B cell (primary cell): ENCODE data around the gene ERLIN1. TPM values are rescaled to one million over a fixed set of nuclear protein-coding genes. Genes with fewer than 3 reads are reported as not detected.

Experiments
- ATAC-seq: fragments of 200-7000 bp; cut with Tn5 transposase; one replicate; pipeline ENCODE4 v1.10.0; 2021; ENCODE audit warnings: low read depth, mild to moderate bottlenecking, moderate number of reproducible peaks, moderate library complexity
- CTCF ChIA-PET: fragments of 350-600 bp; sonication (Branson Sonifier 250); formaldehyde crosslinking; loops from one replicate; lab custom pipeline; 2021; ENCODE audit warnings: antibody characterized with exemption, inconsistent platforms; lab: Charles Lee
- POLR2A ChIA-PET: fragments of 350-600 bp; sonication (Branson Sonifier 250); formaldehyde crosslinking; loops from one replicate; lab custom pipeline; 2021; ENCODE audit warnings: antibody characterized with exemption; lab: Charles Lee
- DNase-seq: peaks from one replicate; pipeline ENCODE4 v3.0.0; 2013
- H2AFZ ChIP-seq: 2 replicates; pipeline ENCODE4 v1.6.1; 2012; ENCODE audit warnings: mild to moderate bottlenecking, low read depth, low read length; ENCODE audit not compliant: insufficient read depth, poor library complexity, severe bottlenecking
- H3K27ac ChIP-seq, 2 donors: 1 replicate in 1 of 2; 2 replicates in 1 of 2; pipeline ENCODE4 v1.5.1; 2012 to 2013; ENCODE audit warnings: low read length in 2 of 2, mild to moderate bottlenecking in 2 of 2, moderate library complexity in 1 of 2
- H3K27me3 ChIP-seq, 4 experiments: fragments of 200-600 bp in 1 of 4; sonication (generic) in 1 of 4; replicated peaks in 1 of 4; 1 replicate in 2 of 4; 2 replicates in 2 of 4; pipeline versions ENCODE4 v1.6.1 to v1.7.0; 2013 to 2016; ENCODE audit warnings: low read length in 3 of 4, mild to moderate bottlenecking in 2 of 4, mixed read lengths in 1 of 4, moderate library complexity in 1 of 4; ENCODE audit not compliant: insufficient read depth in 4 of 4, control insufficient read depth in 3 of 4; ENCODE audit errors: control extremely low read depth in 1 of 4
- H3K36me3 ChIP-seq, 2 experiments: replicated peaks in 1 of 2; 1 replicate in 1 of 2; 2 replicates in 1 of 2; pipeline versions ENCODE4 v1.6.1 to v1.7.1; 2013; ENCODE audit warnings: low read length in 1 of 2; ENCODE audit not compliant: insufficient read depth in 2 of 2, control insufficient read depth in 1 of 2; ENCODE audit errors: control extremely low read depth in 1 of 2, extremely low read depth in 1 of 2
- H3K4me1 ChIP-seq, 2 donors: fragments of 200-600 bp in 1 of 2; sonication (generic) in 1 of 2; 1 replicate in 1 of 2; 2 replicates in 1 of 2; pipeline versions ENCODE4 v1.5.1 to v1.6.1; 2013 to 2017; ENCODE audit warnings: low read length in 2 of 2; ENCODE audit not compliant: control insufficient read depth in 2 of 2, insufficient read depth in 2 of 2
- H3K4me2 ChIP-seq: replicated peaks from 2 replicates; pipeline ENCODE3; 2012; ENCODE audit warnings: mild to moderate bottlenecking, low read depth, low read length; ENCODE audit not compliant: poor library complexity, severe bottlenecking
- H3K4me3 ChIP-seq, 5 experiments: fragments of 200-600 bp in 1 of 5; sonication (generic) in 1 of 5; 1 replicate in 3 of 5; 2 replicates in 2 of 5; pipeline versions ENCODE4 v1.5.1 to v1.7.0; 2011 to 2016; ENCODE audit warnings: low read length in 4 of 5, mild to moderate bottlenecking in 4 of 5, low read depth in 2 of 5, control low read depth in 1 of 5, moderate library complexity in 1 of 5; ENCODE audit not compliant: insufficient read depth in 1 of 5; ENCODE audit errors: control extremely low read depth in 1 of 5, extremely low read depth in 1 of 5
- H3K79me2 ChIP-seq: fragments of 200-600 bp; sonication (generic); one replicate; pipeline ENCODE4 v1.6.0; 2016; ENCODE audit warnings: low read length; ENCODE audit not compliant: control insufficient read depth, insufficient read depth
- H3K9ac ChIP-seq: fragments of 200-600 bp; sonication (generic); 2 replicates; pipeline ENCODE4 v1.6.1; 2017; ENCODE audit warnings: mild to moderate bottlenecking, low read length, moderate library complexity
- H3K9me3 ChIP-seq, 3 donors: one replicate each; pipeline versions ENCODE4 v1.6.1 to v1.7.1; 2013; ENCODE audit warnings: low read length in 2 of 3; ENCODE audit not compliant: control insufficient read depth in 2 of 3, insufficient read depth in 1 of 3; ENCODE audit errors: control extremely low read depth in 1 of 3
- H4K20me1 ChIP-seq: 2 replicates; pipeline ENCODE4 v1.6.0; 2012; ENCODE audit warnings: mild to moderate bottlenecking, low read length; ENCODE audit not compliant: insufficient read depth, control insufficient read depth, poor library complexity, severe bottlenecking
- H3K27ac Mint-ChIP-seq: one replicate; pipeline ENCODE4 v1.8.0; 2021; ENCODE audit warnings: mixed read lengths
- H3K27me3 Mint-ChIP-seq: one replicate; pipeline ENCODE4 v1.8.0; 2021; ENCODE audit warnings: mixed read lengths
- H3K4me1 Mint-ChIP-seq: one replicate; pipeline ENCODE4 v1.8.0; 2021; ENCODE audit warnings: mixed read lengths
- H3K4me3 Mint-ChIP-seq: one replicate; pipeline ENCODE4 v1.8.0; 2021; ENCODE audit warnings: mixed read lengths
- H3K9me3 Mint-ChIP-seq: one replicate; pipeline ENCODE4 v1.8.0; 2022; ENCODE audit warnings: mixed read lengths; ENCODE audit not compliant: insufficient read depth
- EZH2 ChIP-seq: IDR thresholded peaks from 2 replicates; pipeline ENCODE4 v1.6.1; 2012; ENCODE audit warnings: borderline replicate concordance, low read depth, mild to moderate bottlenecking, moderate library complexity, low read length; ENCODE audit not compliant: insufficient read depth, poor library complexity, severe bottlenecking
- whole genome bisulfite sequencing: methylation state at CpG from one replicate; pipeline ENCODE4 v1.1.5; 2013; ENCODE audit warnings: missing lambda C conversion rate; ENCODE audit not compliant: insufficient coverage; 5-methylcytosine and 5-hydroxymethylcytosine counted together
- intact Hi-C: fragments of 100-400 bp; cut with micrococcal nuclease; formaldehyde crosslinking; loops from one replicate; pipeline ENCODE4 v1.10.0; 2022
- polyA plus RNA-seq: library from polyadenylated mRNA; depleted of rRNA; stranded (reverse); fragments of >200 nt; gene quantifications from 2 replicates; pipeline ENCODE4 v1.2.3, GENCODE V29; 2012
- total RNA-seq, 2 donors: library from RNA; stranded (reverse); fragments of 120-200 nt in 1 of 2; gene quantifications; 1 replicate in 1 of 2; 2 replicates in 1 of 2; pipeline versions ENCODE4 v1.2.3 to v1.2.4, GENCODE V29; 2013 to 2022
- TF ChIP-seq, protein P1 (sequence below): fragments of 200-600 bp; IDR thresholded peaks from one replicate; pipeline ENCODE4 v1.8.0; 2022; ENCODE audit warnings: antibody characterized with exemption, mild to moderate bottlenecking

The ERLIN1 gene
- total and polyA plus RNA-seq, 2 donors (not counting 1 experiment from before 2014, with no cell fraction given): 4.3 to 9.0 TPM

GRCh38 chr10:100154666-100155065 is 31.2 kb downstream of the ERLIN1 start:
- no peaks in the 10 kb centered on the region for H3K9me3 Mint-ChIP-seq
- intact Hi-C loops: loop anchor here (10.0 kb wide), 1 partner anchor 1510 kb away; no protein-coding TSS in a partner anchor

GRCh38 chr10:100153239-100153825 is 32.5 kb downstream of the ERLIN1 start:
- no peaks in the 10 kb centered on the region for H3K9me3 Mint-ChIP-seq
- no peaks in the 10 kb centered on the region for H3K27me3 Mint-ChIP-seq
- H3K9me3 ChIP-seq: no peaks in the 10 kb centered on the region
- H3K36me3 ChIP-seq: peaks cover 5 to 67% of the 10 kb centered on the region in 2 experiments
- no peak overlapping the region for H3K9ac ChIP-seq
- CTCF ChIA-PET: no interaction called here
- no peak overlapping the region for H3K27ac Mint-ChIP-seq
- H3K4me1 ChIP-seq: peaks cover 0 to 5% of the 10 kb centered on the region in 2 donors
- no peak overlapping the region for H2AFZ ChIP-seq
- intact Hi-C loops: loop anchor here (10.0 kb wide), 1 partner anchor 1511 kb away; no protein-coding TSS in a partner anchor
- H4K20me1 ChIP-seq: no peaks in the 10 kb centered on the region
- DNase-seq (no peak), ATAC-seq (no peak)
- no peak overlapping the region for H3K4me3 Mint-ChIP-seq
- H3K79me2 ChIP-seq: no peaks in the 10 kb centered on the region
- H3K27me3 ChIP-seq: no peaks in the 10 kb centered on the region
- no peak overlapping the region for H3K27ac ChIP-seq
- no peak overlapping the region for H3K4me3 ChIP-seq
- no peak overlapping the region for H3K4me2 ChIP-seq
- POLR2A ChIA-PET: no interaction called here
- 100% methylated on average over 1 of the region's 4 CpGs for WGBS
- TF ChIP-seq, protein P1, sequence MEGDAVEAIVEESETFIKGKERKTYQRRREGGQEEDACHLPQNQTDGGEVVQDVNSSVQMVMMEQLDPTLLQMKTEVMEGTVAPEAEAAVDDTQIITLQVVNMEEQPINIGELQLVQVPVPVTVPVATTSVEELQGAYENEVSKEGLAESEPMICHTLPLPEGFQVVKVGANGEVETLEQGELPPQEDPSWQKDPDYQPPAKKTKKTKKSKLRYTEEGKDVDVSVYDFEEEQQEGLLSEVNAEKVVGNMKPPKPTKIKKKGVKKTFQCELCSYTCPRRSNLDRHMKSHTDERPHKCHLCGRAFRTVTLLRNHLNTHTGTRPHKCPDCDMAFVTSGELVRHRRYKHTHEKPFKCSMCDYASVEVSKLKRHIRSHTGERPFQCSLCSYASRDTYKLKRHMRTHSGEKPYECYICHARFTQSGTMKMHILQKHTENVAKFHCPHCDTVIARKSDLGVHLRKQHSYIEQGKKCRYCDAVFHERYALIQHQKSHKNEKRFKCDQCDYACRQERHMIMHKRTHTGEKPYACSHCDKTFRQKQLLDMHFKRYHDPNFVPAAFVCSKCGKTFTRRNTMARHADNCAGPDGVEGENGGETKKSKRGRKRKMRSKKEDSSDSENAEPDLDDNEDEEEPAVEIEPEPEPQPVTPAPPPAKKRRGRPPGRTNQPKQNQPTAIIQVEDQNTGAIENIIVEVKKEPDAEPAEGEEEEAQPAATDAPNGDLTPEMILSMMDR: no peak
- TF ChIP-seq EZH2: no peak
- peaks cover 16% of the 10 kb centered on the region for H3K4me1 Mint-ChIP-seq

More at GRCh38 chr10:100154666-100155065, 31.2 kb downstream of the ERLIN1 start:
- Histone ChIP-seq H2AFZ (no peak overlapping the region), H3K9me3 (no peaks in the 10 kb centered on the region), H4K20me1 (no peaks in the 10 kb centered on the region), H3K4me2 (no peak overlapping the region), H3K27me3 (no peaks in the 10 kb centered on the region), H3K4me1 (no peaks in the 10 kb centered on the region), H3K79me2 (no peaks in the 10 kb centered on the region), H3K4me3 (no peak overlapping the region), H3K9ac (no peak overlapping the region), H3K27ac (no peak overlapping the region), H3K36me3 (peaks cover 5 to 70% of the 10 kb centered on the region in 2 experiments)
- TF ChIP-seq, protein P1: no peak
- no peak for TF ChIP-seq EZH2
- ChIA-PET POLR2A (no interaction called here), CTCF (interaction anchor here (1.2 to 1.3 kb wide), 2 partner anchors 109 to 118 kb away, joined by 3 to 4 read pairs; no protein-coding TSS in a partner anchor)
- Mint-ChIP-seq H3K4me1 (peaks cover 7% of the 10 kb centered on the region), H3K27me3 (no peaks in the 10 kb centered on the region), H3K27ac (no peak overlapping the region), H3K4me3 (no peak overlapping the region)
- WGBS: 100% methylated on average over 1 of the region's 4 CpGs
- no peak for ATAC-seq
- no peak for DNase-seq
